Stimulated activated memory B cell treated with anti-CD40 and anti-IgM and Interleukin-4, amounts not matched to agents 10 μg/mL and 1 μg/mL and 100 μg/mL, for 72 hours (primary cell): Measurements from ENCODE around the gene RASGRP4.

Experiments used
- ATAC-seq: fragments of 150-1000 bp; cut with Tn5 transposase; 2 replicates; pipeline ENCODE4 v1.10.0; 2021
- H3K27ac Mint-ChIP-seq: one replicate; pipeline ENCODE4 v1.8.0; 2022; ENCODE audit warnings: mild to moderate bottlenecking, mixed read lengths
- H3K27me3 Mint-ChIP-seq: one replicate; pipeline ENCODE4 v1.8.0; 2022; ENCODE audit warnings: mixed read lengths
- H3K36me3 Mint-ChIP-seq: one replicate; pipeline ENCODE4 v1.8.0; 2022; ENCODE audit warnings: mixed read lengths
- H3K4me1 Mint-ChIP-seq: one replicate; pipeline ENCODE4 v1.8.0; 2022; ENCODE audit warnings: mixed read lengths
- H3K4me3 Mint-ChIP-seq: one replicate; pipeline ENCODE4 v1.8.0; 2022; ENCODE audit warnings: mild to moderate bottlenecking, moderate library complexity, mixed read lengths
- H3K9me3 Mint-ChIP-seq: one replicate; pipeline ENCODE4 v1.8.0; 2022; ENCODE audit warnings: mixed read lengths

RASGRP4 gene

DNA sequence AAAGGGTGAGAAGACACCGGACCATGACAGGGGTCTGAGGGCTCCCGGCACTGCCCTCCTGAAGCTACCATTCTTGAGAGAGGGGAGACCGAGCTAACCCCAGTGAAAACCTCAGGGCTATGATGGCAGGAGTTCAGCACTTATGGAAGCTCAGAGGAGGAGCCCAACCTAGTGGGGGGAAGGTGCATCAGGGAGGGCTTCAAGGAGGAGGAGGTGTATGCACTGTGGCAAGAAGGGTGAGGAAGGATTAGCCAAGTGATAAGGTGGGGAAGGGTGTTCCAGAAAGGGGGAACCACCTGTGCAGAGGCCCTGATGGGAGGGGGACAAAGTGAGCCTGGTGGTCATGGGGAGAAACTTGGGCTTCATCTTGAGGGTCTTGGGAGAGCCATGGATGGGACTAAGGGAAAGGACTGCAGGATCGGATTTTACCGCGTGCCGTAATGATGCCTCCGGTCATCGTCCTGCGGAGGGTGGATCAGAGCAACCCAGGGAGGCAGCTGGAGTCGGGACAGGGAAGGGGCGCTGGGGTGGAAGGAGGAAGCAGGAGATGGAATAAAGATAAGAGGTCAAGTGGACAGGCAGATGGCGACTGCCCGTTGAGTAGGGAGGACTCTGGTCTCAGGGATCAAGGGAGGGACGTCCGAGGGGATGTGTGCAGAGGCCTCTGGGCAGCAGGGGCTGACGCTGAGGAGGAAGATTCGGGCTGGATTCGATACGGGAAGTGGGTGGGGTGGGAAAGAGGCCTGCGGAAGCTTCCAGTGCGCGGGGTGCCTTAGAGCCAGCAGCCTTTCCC, 65.0 kb downstream of the RASGRP4 start:
- Mint-ChIP-seq H3K27ac (no peak overlapping the region), H3K27me3 (peaks cover 34% of the 10 kb centered on the region), H3K4me1 (peaks cover 24% of the 10 kb centered on the region), H3K36me3 (no peaks in the 10 kb centered on the region), H3K4me3 (peak overlapping the region; percentile 86), H3K9me3 (no peaks in the 10 kb centered on the region)
- ATAC-seq = no peak

DNA sequence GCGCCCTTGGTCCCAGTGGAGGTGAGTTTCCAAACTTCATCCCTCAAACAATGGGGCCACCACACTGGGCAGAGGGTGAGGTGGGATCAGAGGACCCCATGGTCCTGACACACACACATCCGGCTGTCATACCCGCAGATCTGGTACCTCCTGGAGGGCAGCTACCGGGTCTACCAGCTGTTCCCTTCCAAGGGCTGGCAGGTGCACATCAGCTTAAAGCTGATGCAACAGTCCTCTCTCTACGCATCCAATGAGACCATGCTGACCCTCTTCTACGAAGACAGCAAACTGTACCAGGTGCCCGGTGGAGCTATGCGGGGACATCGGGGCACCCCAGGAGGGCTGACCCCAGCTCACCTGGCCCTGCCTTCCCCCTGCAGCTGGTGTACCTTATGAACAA, 65.7 kb downstream of the RASGRP4 start:
- H3K27ac Mint-ChIP-seq = no peak overlapping the region
- H3K4me3 Mint-ChIP-seq = peak overlapping the region; percentile 86

DNA sequence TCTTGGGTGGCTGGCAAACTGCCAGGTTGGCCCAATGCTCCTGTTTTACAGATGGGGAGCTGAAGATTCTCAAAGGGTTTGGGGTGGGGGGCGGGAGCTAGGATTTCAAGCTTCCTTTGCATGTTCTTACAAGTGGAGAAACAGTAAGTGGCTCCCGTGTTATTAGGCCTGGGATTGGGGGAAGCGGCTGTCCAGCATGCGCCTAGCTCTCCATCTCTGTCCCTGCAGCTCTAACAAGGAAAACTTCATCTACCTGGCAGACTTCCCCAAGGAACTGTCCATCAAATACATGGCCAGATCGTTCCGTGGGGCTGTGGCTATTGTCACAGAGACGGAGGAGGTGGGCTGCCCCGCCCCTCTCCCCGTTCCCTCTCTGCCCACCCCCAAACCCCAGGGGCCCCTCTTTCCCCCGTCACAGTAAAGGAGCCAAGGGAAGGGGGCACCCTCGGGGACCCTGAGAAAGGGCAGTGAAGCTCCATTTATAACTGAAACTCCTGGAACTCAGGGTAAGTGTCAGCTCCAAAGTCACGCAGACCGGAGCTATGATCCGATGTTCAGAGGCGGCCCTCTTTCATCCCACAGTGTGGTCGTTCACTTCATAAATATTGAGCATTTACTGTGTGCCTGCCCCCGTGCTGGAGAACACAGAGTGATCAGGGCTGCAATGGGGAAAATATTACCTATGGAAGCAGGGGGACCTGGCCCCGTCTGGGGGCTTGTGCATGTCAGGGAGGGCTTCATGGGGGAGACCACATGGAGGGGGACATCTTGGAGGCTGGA, 66.6 kb downstream of the RASGRP4 start:
- no peak overlapping the region for H3K4me3 Mint-ChIP-seq
- peaks cover 38% of the 10 kb centered on the region for H3K27me3 Mint-ChIP-seq
- ATAC-seq = no peak
- no peaks in the 10 kb centered on the region for H3K36me3 Mint-ChIP-seq
- H3K27ac Mint-ChIP-seq = no peak overlapping the region
- no peaks in the 10 kb centered on the region for H3K9me3 Mint-ChIP-seq
- H3K4me1 Mint-ChIP-seq = peaks cover 24% of the 10 kb centered on the region

More for the DNA sequence above, 65.7 kb downstream of the RASGRP4 start:
- no peak for ATAC-seq
- H3K27me3 Mint-ChIP-seq = peaks cover 38% of the 10 kb centered on the region
- H3K36me3 Mint-ChIP-seq = no peaks in the 10 kb centered on the region
- no peaks in the 10 kb centered on the region for H3K9me3 Mint-ChIP-seq
- peaks cover 24% of the 10 kb centered on the region for H3K4me1 Mint-ChIP-seq
